Suppressor macrophage (primary cell): ENCODE results near the gene BCL2L14.

Experiments
- DNase-seq, 4 experiments: peaks; one replicate each; pipeline ENCODE4 v3.0.0-alpha.2; 2020 to 2022
- total RNA-seq, 17 experiments: gene quantifications; one replicate each; lab custom pipeline; 2026; ENCODE audit warnings: mixed read lengths in 6 of 17, inconsistent platforms in 3 of 17; lab: John Stamatoyannopoulos, UW

BCL2L14 gene, protein sequence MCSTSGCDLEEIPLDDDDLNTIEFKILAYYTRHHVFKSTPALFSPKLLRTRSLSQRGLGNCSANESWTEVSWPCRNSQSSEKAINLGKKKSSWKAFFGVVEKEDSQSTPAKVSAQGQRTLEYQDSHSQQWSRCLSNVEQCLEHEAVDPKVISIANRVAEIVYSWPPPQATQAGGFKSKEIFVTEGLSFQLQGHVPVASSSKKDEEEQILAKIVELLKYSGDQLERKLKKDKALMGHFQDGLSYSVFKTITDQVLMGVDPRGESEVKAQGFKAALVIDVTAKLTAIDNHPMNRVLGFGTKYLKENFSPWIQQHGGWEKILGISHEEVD
- total RNA-seq = 0 to 55.1 (median 2.0) reads per million in 17 experiments

DNA sequence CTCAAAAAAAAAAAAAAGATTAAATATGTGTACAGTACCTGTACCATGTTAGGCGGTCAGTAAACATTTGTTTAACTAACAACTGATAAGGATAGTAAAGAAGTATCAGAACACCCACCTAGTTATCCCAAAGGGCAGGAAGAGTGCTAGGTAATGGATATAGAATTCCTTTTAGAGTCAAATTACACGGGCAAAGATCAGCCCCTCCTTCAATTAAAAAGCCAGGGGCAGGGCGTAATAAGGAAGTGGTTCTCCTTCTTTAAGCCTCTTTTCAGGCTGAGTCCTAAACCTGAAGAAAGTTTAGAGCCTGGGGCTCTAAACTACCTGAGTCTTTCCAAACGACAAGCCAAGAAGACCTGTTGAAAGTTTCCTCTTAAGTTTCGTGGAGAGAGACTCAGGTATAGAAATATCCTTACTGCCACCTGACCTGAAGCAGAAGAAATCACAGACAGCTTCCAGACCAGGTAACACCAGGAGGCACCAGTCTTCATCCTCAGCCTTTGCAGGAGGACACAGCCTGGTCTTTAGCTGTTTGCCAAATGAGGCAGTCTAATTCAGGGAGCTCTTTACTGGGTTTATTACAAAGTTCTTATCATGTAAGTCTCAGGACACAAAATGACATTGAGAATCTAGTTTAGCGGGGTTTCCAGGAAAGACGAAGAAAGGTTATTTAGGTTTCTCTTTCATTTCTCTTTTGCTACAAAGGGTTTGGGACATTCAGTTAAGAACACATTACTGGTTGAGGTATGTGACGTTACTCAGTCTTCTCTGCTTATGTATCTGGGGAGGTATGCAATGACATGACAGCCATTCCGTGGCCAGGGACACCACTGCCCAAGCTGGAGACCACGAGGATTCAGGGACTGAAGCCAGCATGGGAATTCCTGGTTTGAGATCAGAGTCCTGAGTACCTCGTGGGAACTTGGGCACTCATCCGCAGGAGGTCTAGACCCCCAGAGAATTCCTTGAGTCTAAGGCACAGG, at the start of gene BCL2L14:
Gene BCL2L14, plus strand, starts transcription at position 266 of the 983 bp plus-strand sequence. CDS start 8,367 bp downstream, outside the sequence.
- DNase-seq = no peak

DNA sequence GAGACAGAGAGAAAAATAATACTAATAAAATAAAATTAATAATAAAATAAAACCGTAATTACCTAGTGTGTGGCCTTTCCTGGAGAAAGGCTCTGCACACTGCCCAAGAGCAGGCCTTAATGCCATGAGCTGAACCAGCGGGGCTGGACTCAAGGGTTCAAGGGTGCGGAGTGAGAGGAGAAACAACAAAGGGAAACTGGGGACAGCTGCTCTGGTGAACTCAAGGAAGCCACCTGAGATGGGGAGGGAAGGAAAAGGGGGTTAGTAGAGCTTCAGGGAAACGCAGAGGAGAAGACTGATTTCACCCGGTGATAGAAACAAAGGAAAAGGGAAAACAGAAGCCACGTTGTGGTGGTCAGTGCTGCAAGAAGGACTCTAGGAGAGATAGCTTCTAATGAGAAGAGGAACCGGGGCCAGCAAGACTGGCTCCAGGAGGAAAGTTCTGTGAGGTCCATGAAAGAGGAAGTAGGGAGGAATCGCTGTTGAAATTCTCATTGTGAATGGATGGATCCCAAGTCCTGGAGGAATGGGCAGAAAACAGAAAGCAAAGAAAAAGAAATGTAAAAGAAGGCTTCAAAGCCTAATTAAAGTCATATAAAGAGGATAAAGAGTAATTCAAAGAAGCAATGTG, 48.3 kb upstream of the BCL2L14 start:
- DNase-seq = peak; percentile 72 to 85 (median 83)

DNA sequence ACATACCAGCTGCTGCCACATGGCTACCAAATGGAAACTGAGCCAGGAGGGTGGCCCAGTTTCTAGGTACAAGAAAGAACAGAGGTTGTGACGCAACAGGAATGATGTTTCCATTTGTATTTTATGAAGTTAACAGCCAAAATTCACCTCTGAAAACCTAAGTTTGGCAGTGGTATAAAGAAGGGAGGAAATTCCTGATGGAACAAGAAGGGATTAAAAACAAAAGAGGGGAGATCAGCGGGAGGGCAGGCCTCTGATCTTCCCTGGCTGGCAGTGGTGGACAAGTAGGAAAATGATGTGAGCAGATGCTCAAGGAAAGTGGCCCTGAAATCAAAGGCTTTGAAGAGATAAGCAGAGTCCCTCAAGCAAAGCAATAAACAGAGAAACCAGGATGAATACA, 47.3 kb upstream of the BCL2L14 start:
- DNase-seq = no peak

DNA sequence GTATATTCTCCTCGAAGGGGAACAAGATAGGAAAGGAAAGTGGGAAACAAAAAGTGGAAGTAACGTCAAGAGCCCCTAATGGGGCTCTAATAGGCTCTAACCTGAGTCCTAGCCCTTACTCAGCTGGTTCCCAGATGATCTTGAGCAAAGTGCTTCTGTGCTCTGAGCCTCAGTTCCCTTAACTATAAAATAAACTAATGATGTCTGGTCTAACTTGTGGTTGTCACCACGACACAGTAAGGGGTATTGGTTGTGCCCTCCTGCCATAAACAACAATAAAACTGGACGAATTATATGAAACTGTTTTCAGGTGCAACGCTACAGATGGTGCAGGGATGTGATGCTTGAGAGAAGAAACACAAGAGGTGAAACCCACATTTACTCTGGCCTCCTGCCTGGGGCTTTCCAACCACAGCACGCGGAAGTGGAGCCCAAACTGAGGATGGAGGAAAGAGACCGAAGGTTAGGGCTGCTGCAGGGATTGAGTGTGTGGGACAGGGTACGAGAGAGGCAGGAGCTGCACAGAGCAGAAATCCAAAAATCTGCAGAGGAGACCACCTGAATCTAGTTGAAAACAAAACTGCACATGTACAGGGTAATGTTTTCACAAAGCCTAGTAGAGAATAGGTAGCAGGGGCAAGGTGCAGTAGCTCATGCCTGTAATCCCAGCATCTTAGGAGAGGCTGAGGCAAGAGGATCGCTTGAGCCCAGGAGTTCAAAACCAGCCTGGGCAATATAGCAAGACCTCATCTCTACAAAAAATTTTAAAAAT, 45.6 kb upstream of the BCL2L14 start:
- DNase-seq = peak in 3 of 4 experiments; percentile 34 to 57 (median 38)

DNA sequence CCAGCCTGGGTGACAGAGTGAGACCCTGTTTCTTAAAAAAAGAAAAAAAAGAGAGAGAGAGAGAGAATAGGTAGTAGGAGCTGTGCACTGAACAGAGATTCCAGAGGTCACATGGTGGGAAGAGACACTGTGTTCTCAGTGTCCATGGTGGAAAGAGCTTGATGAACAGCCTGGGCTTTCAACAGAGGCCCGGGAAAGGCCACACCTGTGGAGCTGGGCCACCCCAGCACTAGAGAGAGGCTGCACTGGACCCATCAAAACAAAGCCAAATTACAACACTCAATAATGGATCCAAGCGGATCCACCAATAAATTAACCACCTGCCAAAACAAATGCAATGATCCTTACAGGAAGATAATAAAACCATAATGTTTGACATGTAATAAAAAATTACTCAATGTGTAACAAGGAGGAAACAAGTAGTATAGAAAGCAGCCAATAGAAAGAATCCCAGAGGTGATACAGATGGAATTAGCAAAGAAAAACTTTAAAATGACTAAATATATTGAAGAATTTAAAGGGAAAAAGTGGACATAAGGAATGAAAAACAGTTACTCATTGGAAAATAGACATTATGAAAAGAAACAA, 44.8 kb upstream of the BCL2L14 start:
- DNase-seq = no peak

DNA sequence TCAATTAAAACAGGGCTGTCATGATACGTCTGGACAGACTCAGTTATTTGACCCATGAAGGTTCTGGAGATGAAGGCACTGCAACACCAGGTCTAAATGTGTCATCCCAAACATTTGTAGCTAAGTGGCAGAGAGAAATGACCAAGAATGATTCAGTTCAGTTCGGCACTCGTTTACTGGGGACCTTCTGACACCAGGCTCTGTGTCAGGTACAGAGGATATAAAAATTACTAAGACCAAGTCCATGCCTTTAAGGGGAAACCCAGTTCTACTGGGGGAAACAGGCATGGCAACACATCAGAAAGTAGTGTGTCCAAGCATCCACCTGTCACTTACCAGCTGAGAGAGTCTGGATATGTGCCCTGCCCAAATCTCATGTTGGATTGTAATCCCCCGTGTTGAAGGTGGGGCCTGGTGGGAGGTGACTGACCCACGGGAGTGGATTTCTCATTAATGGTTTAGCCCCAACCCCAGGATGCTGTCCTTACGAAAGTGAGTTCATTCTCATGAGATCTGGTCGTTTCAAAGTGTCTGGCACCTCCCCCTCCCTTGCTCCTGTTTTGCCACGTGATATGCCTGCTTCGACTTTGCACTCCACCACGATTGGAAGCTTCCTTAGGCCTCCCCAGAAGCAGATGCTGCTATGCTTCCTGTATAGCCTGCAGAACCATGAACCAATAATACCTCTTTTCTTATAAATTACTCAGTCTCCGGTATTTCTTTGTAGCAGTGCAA, 41.9 kb upstream of the BCL2L14 start:
- no peak for DNase-seq

DNA sequence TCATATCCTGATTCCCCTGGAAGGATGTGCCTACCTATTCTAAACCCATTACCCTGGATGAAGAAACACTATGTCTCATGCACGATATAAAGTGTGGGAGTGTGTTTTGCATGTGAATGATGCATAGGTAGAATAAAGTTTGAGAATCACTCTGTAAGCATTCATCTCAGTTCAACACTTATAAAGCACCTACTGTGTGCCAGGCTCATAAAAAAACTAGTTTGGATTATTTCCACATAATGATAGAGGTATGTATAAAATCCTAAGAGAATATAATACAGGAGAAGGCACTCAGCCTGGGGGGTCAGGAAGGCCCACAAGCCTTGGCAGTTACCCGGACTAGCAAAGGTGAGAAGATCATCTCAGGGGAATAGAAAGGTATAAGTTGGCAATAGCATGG, 41.1 kb upstream of the BCL2L14 start:
- no peak for DNase-seq

DNA sequence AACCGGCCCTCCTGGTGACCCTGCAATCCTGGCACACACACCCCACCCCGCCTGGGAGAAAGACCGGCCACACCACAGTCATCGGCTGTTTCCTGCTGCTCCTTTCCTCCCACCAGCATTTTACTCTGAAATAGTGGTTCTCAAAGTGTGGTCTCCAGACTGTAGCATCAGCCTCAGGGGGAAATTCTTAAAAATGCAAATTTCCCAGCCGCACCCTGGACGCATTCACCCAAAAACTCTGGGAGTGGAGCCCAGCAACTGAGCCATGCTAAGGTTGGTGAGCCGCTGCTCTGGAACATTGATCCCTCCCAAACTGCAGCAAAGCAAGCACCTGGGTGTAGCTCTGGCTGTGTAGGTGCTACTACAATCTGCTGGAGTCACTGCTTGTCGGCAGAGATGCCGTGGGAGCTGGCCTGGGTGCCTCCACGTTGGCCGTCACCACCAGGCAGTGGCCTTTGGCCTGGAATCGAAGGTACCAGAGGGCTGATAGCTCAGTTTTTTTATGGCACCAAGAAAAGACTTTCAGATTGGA, 38.4 kb upstream of the BCL2L14 start:
- peak in 1 of 4 experiments; percentile 23 for DNase-seq

DNA sequence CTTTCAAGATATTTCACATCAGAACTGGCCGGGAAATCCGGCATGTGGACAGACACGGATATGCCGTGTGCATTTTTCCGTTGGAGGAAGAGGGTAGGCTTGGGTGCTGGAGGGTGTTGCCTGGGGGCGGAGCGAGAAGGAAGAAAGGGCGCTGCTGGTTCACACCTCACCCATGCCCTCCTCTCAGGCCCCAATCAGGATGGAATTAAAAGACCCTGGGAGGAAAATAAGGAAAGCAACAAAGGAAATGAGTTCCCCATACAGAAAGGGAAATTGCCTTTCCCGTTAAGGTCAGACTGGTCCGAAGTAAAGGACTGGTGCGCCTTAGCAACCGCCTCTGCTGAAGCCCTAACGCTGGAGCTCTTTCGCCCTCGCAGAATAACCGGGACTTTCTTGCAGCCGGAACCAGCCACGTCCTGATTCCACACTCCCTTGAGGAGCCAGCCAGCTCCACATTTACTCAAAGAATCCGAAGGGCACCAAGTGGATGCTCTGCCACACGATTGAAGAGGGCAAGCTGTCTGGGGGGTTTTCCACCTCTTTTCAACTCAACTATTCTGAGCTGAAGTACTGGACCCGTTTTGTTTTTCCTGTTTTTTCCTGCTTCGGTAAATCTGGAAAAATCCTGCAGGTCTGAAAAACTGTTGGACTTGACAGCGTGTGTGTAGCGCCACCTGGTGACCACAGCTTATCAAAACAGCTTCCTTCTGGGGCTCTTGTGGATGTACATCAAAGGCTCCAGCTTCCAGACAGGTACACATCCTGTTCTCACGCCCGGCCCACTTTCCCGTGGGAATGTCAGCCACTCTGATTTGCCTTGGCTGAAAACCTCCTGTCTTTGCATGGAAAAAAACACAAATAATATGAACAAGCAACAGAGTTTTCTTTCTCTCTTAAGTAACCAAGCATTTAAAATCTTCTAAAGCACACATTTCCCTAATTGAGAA, 37.6 kb upstream of the BCL2L14 start:
- DNase-seq = peak; percentile 73 to 90 (median 84)

DNA sequence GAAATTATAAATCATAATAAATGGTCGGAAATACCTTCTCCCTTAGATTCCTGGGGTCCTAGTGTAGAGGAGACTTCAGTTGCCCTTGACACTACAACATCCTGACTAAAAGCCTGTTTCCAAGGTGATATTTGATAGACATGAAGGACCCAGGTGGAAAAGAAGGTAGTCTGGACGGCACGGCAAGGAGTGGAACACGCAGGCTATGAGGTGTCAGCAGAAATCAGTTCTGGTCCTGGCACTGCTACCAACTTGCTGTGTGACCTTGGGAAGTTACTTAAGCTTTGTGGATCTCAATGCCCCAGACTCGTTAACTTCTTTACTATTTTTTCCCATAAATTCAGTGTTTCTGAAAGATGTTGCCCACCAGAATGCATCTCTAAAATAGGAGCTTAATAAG, 36.9 kb upstream of the BCL2L14 start:
- no peak for DNase-seq

DNA sequence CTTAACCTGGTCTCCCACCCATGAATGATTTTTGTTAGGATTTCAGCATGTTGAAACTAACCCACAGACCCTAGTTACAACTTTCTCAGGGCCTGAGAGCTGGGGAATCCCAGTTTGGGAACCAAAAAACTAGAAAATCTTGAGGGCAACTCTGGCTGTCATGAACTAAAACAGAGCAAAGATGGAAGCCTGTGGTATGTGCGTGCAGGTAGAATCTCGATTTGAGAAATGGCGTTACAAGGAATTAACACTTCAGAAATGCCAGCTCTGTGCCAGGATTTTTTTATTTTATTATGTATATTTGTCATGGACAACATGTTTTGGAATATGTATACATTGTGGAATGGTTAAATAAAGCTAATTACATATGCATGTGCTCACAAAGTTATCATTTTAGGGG, 36.4 kb upstream of the BCL2L14 start:
- DNase-seq = no peak

DNA sequence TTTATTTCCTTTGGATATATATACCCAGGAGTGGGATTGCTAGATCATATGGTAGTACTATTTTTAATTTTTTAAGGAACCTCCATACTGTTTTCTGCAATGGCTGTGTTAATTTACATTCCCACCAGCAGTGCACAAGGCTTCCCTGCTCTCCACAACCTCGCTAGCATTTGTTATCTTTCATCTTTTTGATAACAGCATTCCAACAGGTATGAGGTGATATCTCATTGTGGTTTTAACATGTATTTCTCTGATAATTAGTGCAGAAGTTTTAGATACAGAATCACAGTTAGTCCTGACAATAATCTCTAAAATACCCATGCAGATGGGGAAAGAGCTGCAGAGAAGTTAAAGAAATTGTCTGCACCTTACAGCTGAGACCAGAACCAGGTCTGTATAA, 35.5 kb upstream of the BCL2L14 start:
- DNase-seq = no peak

DNA sequence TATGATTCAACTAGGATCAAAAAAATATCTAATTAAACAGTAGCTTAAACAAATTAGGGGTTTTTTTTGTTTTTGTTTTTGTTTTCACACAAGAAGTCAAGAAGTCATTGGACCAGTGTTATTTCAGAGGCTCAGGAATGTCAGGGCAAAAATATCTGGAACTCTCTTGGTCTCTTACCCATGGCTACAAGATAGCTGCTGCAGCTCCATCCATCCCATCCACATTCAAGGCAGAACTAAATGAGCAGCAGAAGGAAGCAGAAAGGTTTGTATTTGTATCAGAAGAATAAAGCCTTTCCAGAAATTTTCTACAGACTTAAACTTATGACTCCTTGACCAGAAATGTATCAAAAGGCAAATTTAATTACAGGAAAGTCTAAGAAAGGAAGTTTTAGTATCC, 33.8 kb upstream of the BCL2L14 start:
- no peak for DNase-seq

DNA sequence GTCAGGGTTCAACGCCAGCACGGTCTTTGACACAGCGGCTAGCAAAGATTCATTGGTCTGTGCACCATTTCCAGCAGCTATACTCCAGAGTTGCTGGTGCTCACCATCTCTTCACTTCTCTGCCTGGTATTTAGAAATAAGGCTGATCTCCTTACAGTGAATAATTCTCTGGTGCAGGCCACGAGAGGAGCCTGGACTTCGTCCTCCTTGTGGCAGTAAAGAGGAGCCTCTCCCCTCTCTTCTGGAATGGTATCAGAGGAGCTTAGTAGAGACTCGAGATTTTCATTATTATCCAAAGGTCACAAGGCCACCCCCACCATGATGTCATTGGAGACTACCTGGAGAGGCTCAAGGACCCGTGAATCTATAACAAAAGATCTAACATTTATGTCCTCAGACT, 30.8 kb upstream of the BCL2L14 start:
- no peak for DNase-seq

DNA sequence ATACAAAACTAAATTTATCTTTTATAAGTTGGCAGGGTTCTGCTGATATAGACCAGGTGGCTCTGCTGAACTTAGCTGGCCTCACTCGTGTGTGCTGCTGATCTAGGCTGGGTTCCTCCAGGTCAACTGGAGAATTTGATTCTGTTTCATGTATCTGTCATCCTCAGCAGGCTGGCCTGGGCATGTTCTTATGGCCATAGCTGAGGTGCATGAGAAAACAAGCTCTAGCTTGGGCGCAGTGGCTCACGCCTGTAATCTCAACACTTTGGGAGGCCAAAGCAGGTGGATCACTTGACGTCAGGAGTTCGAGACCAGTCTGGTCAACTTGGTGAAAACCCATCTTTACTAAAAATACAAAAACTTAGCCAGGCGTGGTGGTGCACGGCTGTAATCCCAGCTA, 24.3 kb upstream of the BCL2L14 start:
- no peak for DNase-seq

DNA sequence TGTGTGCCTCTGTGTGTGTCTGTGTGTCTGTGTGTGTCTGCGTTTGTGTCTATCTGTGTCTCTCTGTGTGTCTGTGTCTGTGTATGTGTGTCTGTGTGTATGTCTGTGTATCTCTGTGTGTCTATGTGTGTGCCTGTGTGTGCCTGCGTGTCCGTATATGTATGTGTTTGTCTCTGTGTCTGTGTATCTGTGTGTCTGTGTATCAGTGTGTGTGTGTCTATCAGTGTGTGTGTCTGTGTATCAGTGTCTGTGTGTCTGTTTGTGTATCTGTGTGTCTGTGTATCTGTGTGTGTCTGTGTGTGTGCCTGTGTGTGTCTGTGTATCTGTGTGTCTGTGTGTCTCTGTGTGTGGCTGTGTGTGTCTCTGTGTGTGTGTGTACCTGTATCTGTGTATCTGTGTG, 23.1 kb upstream of the BCL2L14 start:
- no peak for DNase-seq

DNA sequence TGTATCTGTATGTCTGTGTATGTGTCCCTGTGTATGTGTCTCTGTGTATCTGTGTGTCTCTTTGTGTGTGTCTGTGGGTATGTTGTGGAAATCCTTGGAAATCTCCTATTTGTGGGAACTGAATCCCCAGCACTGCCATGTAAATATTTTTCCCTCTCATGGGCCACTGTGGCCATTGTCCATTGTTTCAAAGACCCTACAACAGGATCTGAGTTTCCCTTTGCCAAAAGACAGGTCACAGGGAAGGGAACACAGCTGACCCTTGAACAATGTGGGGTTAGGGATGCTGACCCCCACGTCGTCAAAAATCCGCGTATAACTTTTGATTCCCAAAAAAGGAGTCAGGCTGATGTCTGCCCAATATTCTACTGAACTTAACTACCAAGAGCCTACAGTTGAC, 22.5 kb upstream of the BCL2L14 start:
- DNase-seq = no peak

DNA sequence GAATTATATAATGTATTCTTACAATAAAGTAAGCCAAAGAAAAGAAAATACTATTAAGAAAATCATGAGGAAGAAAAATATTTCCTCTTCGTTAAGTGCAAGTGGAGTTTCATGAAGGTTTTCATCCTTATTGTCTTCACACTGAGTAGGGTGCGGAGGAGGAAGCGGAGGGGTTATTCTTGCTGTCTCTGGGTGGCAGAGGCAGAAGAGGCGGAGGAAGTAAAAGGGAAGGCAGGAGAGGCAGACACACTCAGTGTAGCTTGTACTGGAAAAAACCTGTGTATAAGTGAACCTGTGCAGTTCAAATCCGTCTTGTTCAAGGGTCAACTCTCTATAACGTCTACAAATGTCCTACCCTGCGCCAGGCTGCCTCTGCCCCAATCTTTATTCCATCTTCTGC, 22.0 kb upstream of the BCL2L14 start:
- no peak for DNase-seq

DNA sequence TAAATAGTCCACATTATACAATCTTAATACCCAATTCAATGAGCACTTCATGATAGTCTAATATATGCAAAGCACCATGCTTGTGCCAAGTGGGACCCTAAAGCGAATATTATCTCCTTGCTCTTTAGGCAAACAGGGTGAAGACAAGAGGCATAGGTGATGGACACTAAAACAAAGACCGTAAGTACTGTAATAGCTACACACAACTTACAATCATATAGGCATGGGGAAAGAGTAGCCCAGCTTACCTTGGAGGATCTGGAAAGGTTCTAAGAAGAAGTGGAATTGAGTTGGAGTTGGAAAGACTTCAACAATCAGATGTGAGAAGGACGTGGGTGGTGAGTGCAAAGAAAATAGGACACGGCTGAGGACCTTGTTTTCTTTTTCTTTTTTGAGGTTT, 19.1 kb upstream of the BCL2L14 start:
- no peak for DNase-seq

DNA sequence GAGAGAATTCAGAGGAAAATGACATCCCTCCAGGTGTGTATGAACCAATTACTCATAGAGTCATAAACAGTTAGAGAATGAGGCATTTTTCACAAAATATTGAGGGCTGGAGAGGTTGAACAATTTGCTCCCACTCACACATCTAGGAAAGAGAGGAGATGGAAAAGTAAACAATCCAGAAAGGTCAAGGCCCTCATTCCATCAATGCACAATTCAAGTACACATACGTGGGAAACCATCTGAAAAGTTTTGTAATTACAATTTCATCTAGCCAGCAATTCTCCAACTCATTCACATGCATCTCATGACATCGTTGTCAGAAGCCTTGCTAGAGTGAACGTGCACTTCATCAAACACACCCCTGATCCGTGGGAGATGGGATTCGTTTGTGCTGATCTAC, 15.7 kb upstream of the BCL2L14 start:
- DNase-seq = no peak
